ENCODE data around the gene JSRP1.

- TF ChIP-seq, protein P1, sequence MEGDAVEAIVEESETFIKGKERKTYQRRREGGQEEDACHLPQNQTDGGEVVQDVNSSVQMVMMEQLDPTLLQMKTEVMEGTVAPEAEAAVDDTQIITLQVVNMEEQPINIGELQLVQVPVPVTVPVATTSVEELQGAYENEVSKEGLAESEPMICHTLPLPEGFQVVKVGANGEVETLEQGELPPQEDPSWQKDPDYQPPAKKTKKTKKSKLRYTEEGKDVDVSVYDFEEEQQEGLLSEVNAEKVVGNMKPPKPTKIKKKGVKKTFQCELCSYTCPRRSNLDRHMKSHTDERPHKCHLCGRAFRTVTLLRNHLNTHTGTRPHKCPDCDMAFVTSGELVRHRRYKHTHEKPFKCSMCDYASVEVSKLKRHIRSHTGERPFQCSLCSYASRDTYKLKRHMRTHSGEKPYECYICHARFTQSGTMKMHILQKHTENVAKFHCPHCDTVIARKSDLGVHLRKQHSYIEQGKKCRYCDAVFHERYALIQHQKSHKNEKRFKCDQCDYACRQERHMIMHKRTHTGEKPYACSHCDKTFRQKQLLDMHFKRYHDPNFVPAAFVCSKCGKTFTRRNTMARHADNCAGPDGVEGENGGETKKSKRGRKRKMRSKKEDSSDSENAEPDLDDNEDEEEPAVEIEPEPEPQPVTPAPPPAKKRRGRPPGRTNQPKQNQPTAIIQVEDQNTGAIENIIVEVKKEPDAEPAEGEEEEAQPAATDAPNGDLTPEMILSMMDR (IDR thresholded peaks at IDR 0.05; ENCODE audit: control extremely low read depth in 1 of 3, insufficient read depth in 1 of 3, low read depth in 1 of 3, low read length in 3 of 3): no peak
- TF ChIP-seq EZH2 (IDR thresholded peaks at IDR 0.05; ENCODE audit: low read depth, low read length, severe bottlenecking): no peak
- no peak for TF ChIP-seq HDAC2 (IDR thresholded peaks at IDR 0.05; ENCODE audit: borderline replicate concordance in 1 of 2, low read depth in 2 of 2, low read length in 2 of 2)
- TF ChIP-seq GABPA (IDR thresholded peaks at IDR 0.05; ENCODE audit: borderline replicate concordance, insufficient read depth, low read length): no peak
- no peak for TF ChIP-seq TAF1 (IDR thresholded peaks at IDR 0.05; ENCODE audit: low read depth, low read length)
- no peak for TF ChIP-seq ZNF274 (IDR thresholded peaks at IDR 0.05; ENCODE audit: borderline replicate concordance, extremely low read depth, low read length)
- TF ChIP-seq RBBP5 (IDR thresholded peaks at IDR 0.05; ENCODE audit: borderline replicate concordance, low read depth, low read length): no peak
- no peak for TF ChIP-seq SP1 (IDR thresholded peaks at IDR 0.05; ENCODE audit: low read depth, low read length)
- no peak; a peak in 1 of 3 replicates for TF ChIP-seq POLR2A (IDR thresholded peaks at IDR 0.05; ENCODE audit: control extremely low read depth in 1 of 2, low read depth in 2 of 2, low read length in 2 of 2)
- peak; percentile 49; the same call in 1 of the 2 replicates for TF ChIP-seq POLR2AphosphoS5 (IDR thresholded peaks at IDR 0.05; ENCODE audit: low read depth, low read length)
- no peak for TF ChIP-seq USF2 (IDR thresholded peaks at IDR 0.05; ENCODE audit: low read length)
- TF ChIP-seq EP300 (IDR thresholded peaks at IDR 0.05; ENCODE audit: borderline replicate concordance in 1 of 2, low read depth in 2 of 2, low read length in 2 of 2): no peak
- no peak for TF ChIP-seq BCL11A (IDR thresholded peaks at IDR 0.05; ENCODE audit: low read depth in 2 of 2, low read length in 2 of 2)
- no peak for TF ChIP-seq SIN3A (conservative IDR thresholded peaks at IDR 0.05 in 1 of 2, IDR thresholded peaks at IDR 0.05 in 1 of 2; ENCODE audit: low read depth in 1 of 2, low read length in 2 of 2)
Measured at GRCh38 chr19:2230807-2231533, 25.2 kb downstream of the JSRP1 start.
